Naive thymus-derived CD4-positive, alpha-beta T cell (primary cell): ENCODE measurements around the gene RPL12. TPM values are rescaled to one million over a fixed set of nuclear protein-coding genes. Genes with fewer than 3 reads are reported as not detected.

Experiments used
- ATAC-seq: fragments of 150-1000 bp; cut with Tn5 transposase; 2 replicates; pipeline ENCODE4 v1.10.0; 2021; ENCODE audit warnings: mild to moderate bottlenecking, moderate library complexity
- CTCF ChIA-PET: fragments of 350-600 bp; sonication (Branson Sonifier 250); formaldehyde crosslinking; loops from one replicate; lab custom pipeline; 2021; ENCODE audit warnings: antibody characterized with exemption; lab: Charles Lee
- POLR2A ChIA-PET: fragments of 350-600 bp; sonication (Branson Sonifier 250); formaldehyde crosslinking; loops from one replicate; lab custom pipeline; 2021; ENCODE audit warnings: antibody characterized with exemption, inconsistent platforms; lab: Charles Lee
- DNase-seq, 9 donors: peaks; one replicate each; pipeline versions ENCODE4 v3.0.0 to v3.0.0-alpha.2; 2020 to 2022; ENCODE audit warnings: mixed read lengths in 1 of 9
- H3K27ac ChIP-seq: one replicate; pipeline ENCODE4 v1.7.0; 2013; ENCODE audit warnings: mild to moderate bottlenecking, low read depth, low read length, moderate library complexity
- H3K27me3 ChIP-seq, 2 donors: one replicate each; pipeline ENCODE4 v1.7.0; 2013; ENCODE audit warnings: low read length in 2 of 2, mild to moderate bottlenecking in 2 of 2, moderate library complexity in 2 of 2; ENCODE audit not compliant: control insufficient read depth in 2 of 2, insufficient read depth in 2 of 2
- H3K36me3 ChIP-seq, 3 experiments: 1 replicate in 2 of 3; 2 replicates in 1 of 3; pipeline ENCODE4 v1.7.0; 2013; ENCODE audit warnings: low read length in 3 of 3, mild to moderate bottlenecking in 3 of 3, moderate library complexity in 1 of 3; ENCODE audit not compliant: insufficient read depth in 3 of 3, control insufficient read depth in 2 of 3
- H3K4me1 ChIP-seq, 2 donors: one replicate each; pipeline ENCODE4 v1.7.0; 2013; ENCODE audit warnings: low read length in 2 of 2, mild to moderate bottlenecking in 2 of 2, moderate library complexity in 1 of 2; ENCODE audit not compliant: control insufficient read depth in 2 of 2, insufficient read depth in 2 of 2
- H3K4me3 ChIP-seq: 2 replicates; pipeline ENCODE4 v1.7.0; 2013; ENCODE audit warnings: mild to moderate bottlenecking, low read length
- H3K9me3 ChIP-seq, 3 experiments: 1 replicate in 2 of 3; 2 replicates in 1 of 3; pipeline ENCODE4 v1.7.0; 2013; ENCODE audit warnings: low read length in 3 of 3; ENCODE audit not compliant: control insufficient read depth in 2 of 3
- H3K27ac Mint-ChIP-seq, 9 donors: one replicate each; pipeline ENCODE4 v1.8.0; 2020 to 2022; ENCODE audit warnings: mixed read lengths in 9 of 9, mild to moderate bottlenecking in 8 of 9, moderate library complexity in 5 of 9, inconsistent platforms in 2 of 9
- H3K27me3 Mint-ChIP-seq, 5 donors: one replicate each; pipeline ENCODE4 v1.8.0; 2021 to 2022; ENCODE audit warnings: mixed read lengths in 5 of 5, mild to moderate bottlenecking in 1 of 5
- H3K36me3 Mint-ChIP-seq, 5 donors: one replicate each; pipeline ENCODE4 v1.8.0; 2020 to 2022; ENCODE audit warnings: mixed read lengths in 5 of 5, mild to moderate bottlenecking in 3 of 5, inconsistent platforms in 1 of 5
- H3K4me1 Mint-ChIP-seq, 7 donors: one replicate each; pipeline ENCODE4 v1.8.0; 2020 to 2022; ENCODE audit warnings: mixed read lengths in 7 of 7, mild to moderate bottlenecking in 3 of 7, inconsistent platforms in 1 of 7
- H3K4me3 Mint-ChIP-seq, 10 donors: one replicate each; pipeline ENCODE4 v1.8.0; 2020 to 2022; ENCODE audit warnings: mild to moderate bottlenecking in 10 of 10, mixed read lengths in 10 of 10, moderate library complexity in 6 of 10, inconsistent platforms in 2 of 10
- H3K9me3 Mint-ChIP-seq, 11 donors: one replicate each; pipeline ENCODE4 v1.8.0; 2020 to 2022; ENCODE audit warnings: mixed read lengths in 11 of 11, mild to moderate bottlenecking in 4 of 11, inconsistent platforms in 1 of 11, moderate library complexity in 1 of 11
- intact Hi-C, 2 donors: fragments of 100-400 bp; cut with micrococcal nuclease; formaldehyde crosslinking; loops; one replicate each; pipeline ENCODE4 v1.15.1; 2023
- polyA plus RNA-seq, 2 donors: library from polyadenylated mRNA; unstranded; fragments of 300-500 nt; fragmentation: Illumina TruSeq; gene quantifications; one replicate each; pipeline ENCODE4 v1.2.3, GENCODE V29; 2021
- total RNA-seq, 6 experiments: library from RNA in 5 of 6; stranded (reverse) in 5 of 6; gene quantifications; 1 replicate in 5 of 6; 2 replicates in 1 of 6; pipeline ENCODE4 v1.2.3 and lab custom pipeline; 2021 to 2026

The RPL12 gene
- total and polyA plus RNA-seq, 7 experiments from 2014 or later, result 1,005 to 1,958 (median 1,896) TPM

DNA sequence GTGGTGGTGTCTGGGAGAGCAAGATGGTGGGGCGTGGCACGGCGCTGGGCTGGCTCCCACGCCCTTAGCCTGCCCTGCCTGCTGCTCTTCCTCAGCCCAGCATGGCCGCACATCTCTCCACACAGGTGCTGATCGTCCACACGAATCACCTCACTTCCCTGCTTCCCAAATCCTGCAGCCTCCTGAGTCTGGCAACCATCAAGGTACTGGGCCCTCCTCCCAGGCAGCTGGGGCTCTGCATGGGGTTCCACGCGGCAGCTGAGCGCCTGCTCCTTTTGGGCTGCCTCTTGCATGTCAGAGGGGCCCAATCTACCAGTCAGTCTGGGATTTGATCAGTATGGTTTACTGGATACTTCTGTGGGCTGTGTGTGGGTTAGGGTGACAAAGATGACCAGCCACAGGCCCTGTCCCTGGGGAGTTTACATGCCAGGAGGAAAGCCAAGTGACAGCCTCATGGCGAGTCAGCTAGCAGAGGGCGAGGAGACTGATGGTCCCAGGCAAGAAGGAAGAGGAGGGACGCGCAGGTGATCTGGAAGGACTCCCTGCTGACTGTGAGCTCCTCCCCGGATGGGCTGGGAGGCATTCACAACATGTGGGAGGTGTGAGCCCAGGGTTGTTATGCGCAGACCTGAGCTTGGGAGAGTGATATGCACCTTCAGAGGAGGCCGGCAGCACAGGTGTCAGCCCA is 6.1 kb upstream of the RPL12 start:
- ChIA-PET CTCF (interaction anchor here (0.7 kb wide), 1 partner anchor 100 kb away, joined by 5 read pairs; no protein-coding TSS in a partner anchor), POLR2A (no interaction called here)
- H3K27me3 Mint-ChIP-seq, result no peaks in the 10 kb centered on the region
- Histone ChIP-seq H3K4me1 (peaks cover 1 to 2% of the 10 kb centered on the region in 2 donors), H3K27ac (no peak overlapping the region), H3K36me3 (peaks cover 2 to 38% (median 5%) of the 10 kb centered on the region in 3 experiments), H3K9me3 (no peaks in the 10 kb centered on the region), H3K27me3 (no peaks in the 10 kb centered on the region), H3K4me3 (no peak overlapping the region)
- intact Hi-C loops, result loop anchor here in 1 of 2 donors (10.0 kb wide), 1 partner anchor 653 kb away; the partner anchor contains the start of gene ZBTB43
- H3K36me3 Mint-ChIP-seq, result peaks cover 7 to 37% (median 10%) of the 10 kb centered on the region in 5 donors
- ATAC-seq, result no peak
- no peak for DNase-seq
- H3K27ac Mint-ChIP-seq, result no peak overlapping the region
- H3K9me3 Mint-ChIP-seq, result no peaks in the 10 kb centered on the region
- H3K4me3 Mint-ChIP-seq, result no peak overlapping the region
- peaks cover 0 to 10% (median 3%) of the 10 kb centered on the region in 7 donors for H3K4me1 Mint-ChIP-seq

DNA sequence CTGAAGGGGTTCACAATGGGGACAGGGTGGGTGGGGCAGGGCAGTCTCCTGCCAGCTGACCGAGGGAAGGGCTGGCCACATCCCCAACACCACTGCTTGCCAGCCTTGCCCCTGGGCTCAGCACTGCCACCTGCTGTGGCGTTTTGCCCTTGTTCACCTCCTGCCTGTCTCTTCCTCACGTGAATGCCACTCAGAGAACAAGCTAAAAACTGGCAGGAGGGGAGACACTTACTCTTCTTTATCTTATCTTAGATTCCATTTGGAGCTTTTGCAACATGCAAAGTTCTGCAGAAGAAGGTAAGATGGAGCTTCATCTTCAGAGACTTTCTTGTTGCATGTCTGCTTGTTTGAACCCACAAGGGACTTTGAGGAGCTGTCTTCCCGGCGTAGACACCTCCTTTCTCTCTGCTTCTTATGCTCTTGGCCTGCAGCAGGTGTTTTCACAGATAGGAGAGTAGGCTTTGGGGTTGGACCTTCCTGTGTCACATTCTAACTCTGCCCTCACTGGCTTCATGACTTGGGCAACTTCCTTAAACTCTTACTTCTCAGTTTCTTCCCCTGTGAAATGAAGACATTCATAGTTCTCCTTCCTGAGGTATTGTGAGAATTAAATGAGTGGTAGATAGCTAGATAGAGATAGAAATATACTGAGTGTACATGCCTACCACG is 4.3 kb upstream of the RPL12 start:
- Histone ChIP-seq H3K9me3 (no peaks in the 10 kb centered on the region), H3K4me1 (peaks cover 4 to 8% of the 10 kb centered on the region in 2 donors), H3K36me3 (peaks cover 0 to 23% (median 5%) of the 10 kb centered on the region in 3 experiments), H3K27me3 (no peaks in the 10 kb centered on the region), H3K27ac (no peak overlapping the region), H3K4me3 (no peak overlapping the region)
- Mint-ChIP-seq H3K27ac (no peak overlapping the region), H3K27me3 (no peaks in the 10 kb centered on the region), H3K4me3 (no peak overlapping the region), H3K9me3 (peaks cover 0 to 4% (median 0%) of the 10 kb centered on the region in 11 donors), H3K36me3 (peaks cover 5 to 22% (median 7%) of the 10 kb centered on the region in 5 donors), H3K4me1 (peaks cover 2 to 17% (median 13%) of the 10 kb centered on the region in 7 donors)
- intact Hi-C loops, result loop anchor here (1.0 to 10.0 kb wide), 2 partner anchors 144 to 651 kb away; partner anchors contain the start of gene ZBTB43 (in 1 of the 2)
- POLR2A ChIA-PET, result interaction anchor here (1.3 kb wide), 1 partner anchor 37 kb away, joined by 3 read pairs; no protein-coding TSS in a partner anchor
- DNase-seq, result peak in 1 of 9 donors; percentile 10
- CTCF ChIA-PET, result interaction anchor here (0.6 to 1.1 kb wide), 6 partner anchors 18 to 706 kb away, joined by 3 to 4 read pairs (median 3); no protein-coding TSS in a partner anchor
- ATAC-seq, result peak; percentile 12

DNA sequence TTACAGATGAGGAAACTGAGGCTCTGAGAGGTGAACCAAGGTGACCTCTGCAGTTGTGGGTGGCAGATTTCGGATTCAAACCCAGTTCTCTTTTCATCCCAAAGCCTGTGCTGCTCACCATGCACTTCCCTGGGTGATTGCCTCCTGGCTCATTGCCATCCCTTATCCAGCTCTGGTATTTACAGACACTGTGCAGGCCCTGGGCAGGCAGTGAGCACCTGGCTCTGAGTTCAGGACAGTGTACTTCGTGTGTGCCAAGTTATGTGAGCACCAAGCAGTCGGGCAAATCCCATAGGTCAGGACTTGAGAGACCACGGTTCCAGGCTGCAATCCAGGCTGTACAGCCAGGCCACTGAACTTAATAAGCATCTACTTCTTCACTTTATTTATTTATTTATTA is 1.5 kb upstream of the RPL12 start:
- intact Hi-C loops, result loop anchor here (5.0 to 10.0 kb wide), 6 partner anchors 115 to 825 kb away; partner anchors contain the start of genes CDK9 (in 1 of the 2), GOLGA2 (in 1 of the 2), SWI5 (in 1 of the 2) and ZBTB43 (in 1 of the 2)
- H3K4me3 ChIP-seq, result no peak overlapping the region
- ATAC-seq, result no peak
- no peak overlapping the region for H3K27ac ChIP-seq
- H3K4me1 Mint-ChIP-seq, result peaks cover 21 to 42% (median 38%) of the 10 kb centered on the region in 7 donors
- DNase-seq, result no peak
- ChIA-PET CTCF (no interaction called here), POLR2A (no interaction called here)
- peaks cover 15 to 37% (median 22%) of the 10 kb centered on the region in 3 experiments for H3K36me3 ChIP-seq
- H3K27me3 Mint-ChIP-seq, result no peaks in the 10 kb centered on the region
- H3K9me3 Mint-ChIP-seq, result peaks cover 0 to 8% (median 0%) of the 10 kb centered on the region in 11 donors
- H3K27me3 ChIP-seq, result no peaks in the 10 kb centered on the region
- peak overlapping the region in 4 of 9 donors; percentile 76 to 97 (median 92) for H3K27ac Mint-ChIP-seq
- H3K4me3 Mint-ChIP-seq, result peak overlapping the region in 9 of 10 donors; percentile 83 to 98 (median 94)
- peaks cover 5 to 39% (median 19%) of the 10 kb centered on the region in 5 donors for H3K36me3 Mint-ChIP-seq
- no peaks in the 10 kb centered on the region for H3K9me3 ChIP-seq
- H3K4me1 ChIP-seq, result peaks cover 21 to 25% of the 10 kb centered on the region in 2 donors

DNA sequence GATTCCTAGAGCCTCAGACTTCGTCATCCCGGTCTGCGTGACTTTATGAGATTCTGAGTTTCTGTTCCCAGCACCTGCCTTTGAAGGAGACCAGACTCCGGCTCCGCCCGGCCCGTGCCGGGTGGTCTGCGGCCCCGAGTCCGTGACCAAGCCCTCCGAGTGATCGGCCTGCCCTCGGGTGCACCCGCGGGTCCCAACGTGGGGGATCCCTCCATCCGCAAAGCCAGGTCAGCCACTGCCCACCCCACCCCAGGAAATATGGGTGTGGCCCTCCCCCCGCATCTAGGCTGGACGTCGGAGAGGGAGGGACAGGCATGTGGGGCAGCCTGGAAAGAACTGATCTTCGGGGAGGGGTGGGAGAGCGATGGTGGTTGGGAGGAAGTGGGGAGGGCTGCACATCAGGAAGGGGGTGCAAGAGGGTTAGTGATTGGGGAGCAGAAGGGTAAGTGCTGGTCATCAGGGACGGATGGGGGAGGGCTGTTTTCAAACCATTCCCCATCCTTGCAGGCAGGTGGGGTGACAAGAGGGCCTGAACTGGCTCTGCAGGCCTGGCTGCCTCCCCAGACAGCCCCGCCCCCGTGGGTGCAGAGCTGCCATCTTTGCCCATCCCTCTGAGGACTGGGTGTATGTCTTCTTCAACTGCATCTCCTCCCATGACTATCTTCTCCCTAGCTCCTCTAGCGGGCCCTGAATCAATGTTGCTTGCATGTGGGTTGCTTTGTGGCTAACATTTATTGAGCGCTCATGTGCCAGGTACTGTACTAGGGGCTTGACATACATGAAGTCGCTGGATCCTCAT is 851 bp upstream of the RPL12 start:
- no peak for ATAC-seq
- peak overlapping the region; percentile 75 for H3K4me3 ChIP-seq

DNA sequence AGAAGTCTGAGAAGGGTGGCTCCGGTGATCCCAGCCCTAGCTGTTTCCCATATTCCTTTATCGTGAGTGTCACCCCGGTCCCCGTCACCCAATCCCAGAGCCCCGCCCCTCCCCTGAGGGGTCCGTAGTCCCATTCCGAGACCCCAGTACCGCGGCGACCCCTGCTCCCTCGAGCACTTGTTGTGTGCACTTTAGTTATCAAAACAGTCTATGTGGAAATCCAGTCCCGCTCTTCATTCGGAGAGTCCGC is 327 bp upstream of the RPL12 start:
- POLR2A ChIA-PET, result interaction anchor here (0.6 to 2.8 kb wide), 21 partner anchors 10 to 739 kb away, joined by 3 to 28 read pairs (median 5); partner anchors contain the start of genes SLC2A8 and ZNF79
- intact Hi-C loops, result loop anchor here (1.0 to 10.0 kb wide), 18 partner anchors 27 to 826 kb away; partner anchors contain the start of genes PTRH1 (in 2 of the 2), ZNF79 (in 2 of the 2), BBLN (in 1 of the 2) and CDK9 (in 1 of the 2)
- DNase-seq (no peak), ATAC-seq (no peak)
- Mint-ChIP-seq H3K27ac (peak overlapping the region; percentile 76 to 97 (median 94)), H3K36me3 (peaks cover 9 to 42% (median 23%) of the 10 kb centered on the region in 5 donors), H3K4me1 (peaks cover 21 to 45% (median 40%) of the 10 kb centered on the region in 7 donors), H3K27me3 (no peaks in the 10 kb centered on the region), H3K9me3 (peaks cover 0 to 8% (median 0%) of the 10 kb centered on the region in 11 donors), H3K4me3 (peak overlapping the region; percentile 83 to 98 (median 94))
- Histone ChIP-seq H3K27ac (peak overlapping the region; percentile 86), H3K4me1 (peaks cover 21 to 25% of the 10 kb centered on the region in 2 donors), H3K4me3 (peak overlapping the region; percentile 75), H3K36me3 (peaks cover 15 to 38% (median 23%) of the 10 kb centered on the region in 3 experiments), H3K9me3 (no peaks in the 10 kb centered on the region), H3K27me3 (no peaks in the 10 kb centered on the region)
- CTCF ChIA-PET, result interaction anchor here (0.6 kb wide), 1 partner anchor 509 kb away, joined by 3 read pairs; no protein-coding TSS in a partner anchor

More for the DNA sequence above, 851 bp upstream of the RPL12 start:
- Mint-ChIP-seq H3K27me3 (no peaks in the 10 kb centered on the region), H3K4me3 (peak overlapping the region; percentile 83 to 98 (median 94)), H3K36me3 (peaks cover 5 to 39% (median 23%) of the 10 kb centered on the region in 5 donors), H3K9me3 (peaks cover 0 to 8% (median 0%) of the 10 kb centered on the region in 11 donors), H3K27ac (peak overlapping the region; percentile 76 to 97 (median 94)), H3K4me1 (peaks cover 21 to 45% (median 40%) of the 10 kb centered on the region in 7 donors)
- DNase-seq, result peak; percentile 5 to 62 (median 26)
- peaks cover 21 to 25% of the 10 kb centered on the region in 2 donors for H3K4me1 ChIP-seq
- H3K27me3 ChIP-seq, result no peaks in the 10 kb centered on the region
- ChIA-PET CTCF (interaction anchor here (0.6 kb wide), 1 partner anchor 510 kb away, joined by 3 read pairs; no protein-coding TSS in a partner anchor), POLR2A (interaction anchor here (0.6 to 2.8 kb wide), 19 partner anchors 9 to 738 kb away, joined by 3 to 28 read pairs (median 5); partner anchors contain the start of genes SLC2A8 and ZNF79)
- intact Hi-C loops, result loop anchor here (1.0 to 10.0 kb wide), 18 partner anchors 28 to 825 kb away; partner anchors contain the start of genes PTRH1 (in 2 of the 2), ZNF79 (in 2 of the 2), BBLN (in 1 of the 2) and CDK9 (in 1 of the 2)
- H3K9me3 ChIP-seq, result no peaks in the 10 kb centered on the region
- peak overlapping the region; percentile 86 for H3K27ac ChIP-seq
- H3K36me3 ChIP-seq, result peaks cover 15 to 37% (median 23%) of the 10 kb centered on the region in 3 experiments
